ENCODE measurements around the gene EPHB6. TPM values are rescaled to one million over a fixed set of nuclear protein-coding genes. Genes with fewer than 3 reads are reported as not detected.

Gene EPHB6
- total RNA-seq, 4 donors from 2014 or later = 16.9 to 89.0 (median 45.7) TPM

DNA sequence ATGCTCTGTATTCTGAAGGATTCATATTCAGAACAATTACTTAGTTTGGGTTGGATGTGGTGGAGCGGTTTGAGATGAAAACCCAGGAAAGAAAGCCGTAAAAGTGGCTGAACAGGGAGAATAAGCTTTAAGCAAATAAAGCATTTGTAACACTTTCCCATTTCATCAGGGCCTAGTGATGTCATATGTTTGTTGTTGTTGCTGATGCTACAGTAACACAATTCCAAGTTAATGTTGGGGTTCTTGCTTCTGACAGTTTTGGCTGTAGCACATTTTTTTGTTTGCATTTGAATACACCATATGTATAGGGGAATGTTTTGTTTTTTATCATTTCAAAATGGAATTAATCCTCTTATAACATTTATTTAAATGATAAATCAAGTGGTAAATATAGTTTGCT lies 40.4 kb upstream of the EPHB6 start:
- no peak for TF ChIP-seq CTCF (IDR thresholded peaks at IDR 0.05)
- ATAC-seq (ENCODE audit: low FRiP score) (no peak), DNase-seq (ENCODE audit: low spot score) (no peak)

- no peak for TF ChIP-seq CTCF (IDR thresholded peaks at IDR 0.05)
- DNase-seq (ENCODE audit: low spot score) (no peak), ATAC-seq (ENCODE audit: low FRiP score) (no peak)
Observed at GRCh38 chr7:142815134-142815533, 39.7 kb upstream of the EPHB6 start.

DNA sequence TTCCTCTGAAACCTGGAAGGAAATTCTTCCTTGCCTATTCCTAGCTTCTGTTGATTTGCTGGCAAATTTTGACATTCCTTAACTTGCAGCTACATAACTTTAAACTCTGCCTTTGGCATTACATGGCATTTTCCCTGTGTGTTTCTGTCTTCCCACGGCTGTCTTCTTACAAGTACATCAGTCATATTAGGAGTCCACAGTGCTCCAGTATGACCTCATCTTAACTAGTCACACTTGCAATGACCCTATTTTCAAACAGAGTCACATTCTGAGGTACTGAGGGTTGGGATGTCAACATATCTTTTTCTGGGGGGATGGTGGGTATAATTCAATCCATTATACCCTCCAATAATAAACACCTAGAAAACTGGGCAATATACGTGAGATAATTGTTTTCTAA lies 37.4 kb upstream of the EPHB6 start:
- TF ChIP-seq CTCF (IDR thresholded peaks at IDR 0.05) = no peak
- no peak for ATAC-seq (ENCODE audit: low FRiP score)
- DNase-seq (ENCODE audit: low spot score) = no peak

- TF ChIP-seq CTCF (IDR thresholded peaks at IDR 0.05) = no peak
- ATAC-seq (ENCODE audit: low FRiP score) (no peak), DNase-seq (ENCODE audit: low spot score) (no peak)
Observed at GRCh38 chr7:142819530-142819929, 35.3 kb upstream of the EPHB6 start.

GRCh38 chr7:142822714-142823113 lies 32.2 kb upstream of the EPHB6 start:
- ATAC-seq (ENCODE audit: low FRiP score) (no peak), DNase-seq (ENCODE audit: low spot score) (no peak)
- no peak for TF ChIP-seq CTCF (IDR thresholded peaks at IDR 0.05)

DNA sequence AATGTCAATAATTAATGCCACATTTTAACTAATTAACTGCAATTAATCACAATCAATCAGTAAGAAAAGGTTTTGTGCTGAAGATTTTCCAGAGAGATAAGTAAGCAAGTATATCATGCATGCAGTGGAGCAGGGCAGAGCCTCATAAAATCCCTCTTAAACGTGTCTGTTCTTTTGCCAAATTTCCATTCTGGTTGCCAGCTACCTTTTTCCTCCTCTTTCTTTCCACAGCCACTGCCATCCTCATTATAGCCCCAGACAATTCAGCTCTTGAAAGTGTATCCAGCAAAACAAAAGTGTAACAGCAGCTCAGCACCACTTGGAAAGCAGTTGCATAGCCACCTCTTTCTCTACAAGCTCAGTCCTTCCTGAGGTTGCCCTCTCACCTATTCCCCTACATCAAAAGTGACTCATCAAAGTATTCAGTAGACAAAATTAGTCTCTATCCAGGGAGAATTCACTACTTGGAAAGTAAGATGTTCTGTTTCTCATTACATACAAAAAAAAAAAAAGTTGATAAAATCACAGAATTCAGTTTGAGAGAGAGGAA lies 26.9 kb upstream of the EPHB6 start:
- DNase-seq (ENCODE audit: low spot score) = no peak
- ATAC-seq (ENCODE audit: low FRiP score) = no peak
- no peak for TF ChIP-seq CTCF (IDR thresholded peaks at IDR 0.05)

GRCh38 chr7:142832417-142832816 lies 22.5 kb upstream of the EPHB6 start:
- no peak for ATAC-seq (ENCODE audit: low FRiP score)
- no peak for DNase-seq (ENCODE audit: low spot score)
- TF ChIP-seq CTCF (IDR thresholded peaks at IDR 0.05) = no peak
